Activated gamma-delta T cell treated with Interleukin-2 at 50 U/mL for 16 hours (primary cell): ENCODE results near the gene FZD7.
A peak's percentile ranks its signal among the peaks of the same experiment; 100 is the strongest.

ENCODE experiments used
- DNase-seq: peaks from one replicate; pipeline ENCODE4 v3.0.0-alpha.2; 2020

The FZD7 gene

GRCh38 chr2:202033317-202034248 lies at the start of gene FZD7:
TSS of gene FZD7 (plus strand) at chr2:202033855. CDS start at chr2:202034648, 793 bp downstream.
- DNase-seq, result peak; percentile 79

GRCh38 chr2:201984333-201984732 lies 49.3 kb upstream of the FZD7 start:
- DNase-seq, result no peak

- no peak for DNase-seq
Measured at GRCh38 chr2:201984800-201985525, 48.7 kb upstream of the FZD7 start.

GRCh38 chr2:201985728-201986462 lies 47.8 kb upstream of the FZD7 start:
- no peak for DNase-seq

GRCh38 chr2:201986463-201986735 lies 47.3 kb upstream of the FZD7 start:
- DNase-seq, result no peak

- DNase-seq, result no peak
Measured at GRCh38 chr2:201987426-201987825, 46.2 kb upstream of the FZD7 start.

- DNase-seq, result no peak
Measured at GRCh38 chr2:201990069-201990468, 43.6 kb upstream of the FZD7 start.

GRCh38 chr2:201992960-201993359 lies 40.7 kb upstream of the FZD7 start:
- DNase-seq, result no peak

GRCh38 chr2:201994973-201995638 lies 38.5 kb upstream of the FZD7 start:
- DNase-seq, result no peak

GRCh38 chr2:201996006-201996405 lies 37.6 kb upstream of the FZD7 start:
- no peak for DNase-seq

- no peak for DNase-seq
Measured at GRCh38 chr2:201996679-201997314, 36.9 kb upstream of the FZD7 start.

GRCh38 chr2:201999279-201999678 lies 34.4 kb upstream of the FZD7 start:
- DNase-seq, result no peak

GRCh38 chr2:202001826-202002225 lies 31.8 kb upstream of the FZD7 start:
- no peak for DNase-seq

- DNase-seq, result no peak
Measured at GRCh38 chr2:202002381-202002780, 31.3 kb upstream of the FZD7 start.

- DNase-seq, result no peak
Measured at GRCh38 chr2:202005272-202005887, 28.3 kb upstream of the FZD7 start.

GRCh38 chr2:202006301-202006700 lies 27.4 kb upstream of the FZD7 start:
- no peak for DNase-seq

- no peak for DNase-seq
Measured at GRCh38 chr2:202007015-202007982, 26.4 kb upstream of the FZD7 start.

- DNase-seq, result no peak
Measured at GRCh38 chr2:202007983-202008354, 25.7 kb upstream of the FZD7 start.

- DNase-seq, result no peak
Measured at GRCh38 chr2:202009019-202009481, 24.6 kb upstream of the FZD7 start.

- DNase-seq, result no peak
Measured at GRCh38 chr2:202009581-202009980, 24.1 kb upstream of the FZD7 start.

GRCh38 chr2:202014318-202014717 lies 19.3 kb upstream of the FZD7 start:
- DNase-seq, result no peak
